Mesothelial cell of epicardium (in vitro differentiated cells): ENCODE measurements around the gene MBD2. TPM values are rescaled to one million over a fixed set of nuclear protein-coding genes. Genes with fewer than 3 reads are reported as not detected.

Experiments used
- DNase-seq, 2 experiments: peaks; one replicate each; pipeline ENCODE4 v3.0.0; 2021; ENCODE audit warnings: low spot score in 2 of 2; ENCODE audit not compliant: unreplicated experiment in 2 of 2
- H3K27ac Mint-ChIP-seq: 2 replicates; pipeline ENCODE4 v1.8.0; 2021; ENCODE audit warnings: mixed read lengths
- H3K27me3 Mint-ChIP-seq: 2 replicates; pipeline ENCODE4 v1.8.0; 2021; ENCODE audit warnings: low read depth, mixed read lengths
- H3K36me3 Mint-ChIP-seq: 2 replicates; pipeline ENCODE4 v1.8.0; 2021; ENCODE audit warnings: mixed read lengths
- H3K4me1 Mint-ChIP-seq: 2 replicates; pipeline ENCODE4 v1.8.0; 2021; ENCODE audit warnings: mixed read lengths
- H3K4me3 Mint-ChIP-seq: 2 replicates; pipeline ENCODE4 v1.8.0; 2021; ENCODE audit warnings: mild to moderate bottlenecking, moderate library complexity, mixed read lengths
- H3K9me3 Mint-ChIP-seq: 2 replicates; pipeline ENCODE4 v1.8.0; 2021; ENCODE audit warnings: mixed read lengths
- CTCF ChIP-seq: fragments of 200-600 bp; sonication (generic); IDR thresholded peaks from one replicate; pipeline ENCODE4 v1.5.0; 2021; ENCODE audit warnings: antibody characterized with exemption; ENCODE audit not compliant: unreplicated experiment
- total RNA-seq: library from RNA; stranded (reverse); gene quantifications from 3 replicates; pipeline ENCODE4 v1.2.1, GENCODE V29; 2021

MBD2 gene
- total RNA-seq, 1 donor from 2014 or later: 66.0 TPM

GRCh38 chr18:54233228-54233625 is 8.8 kb upstream of the MBD2 start:
- no peak for DNase-seq
- no peak overlapping the region for H3K4me3 Mint-ChIP-seq
- peaks cover 5% of the 10 kb centered on the region for H3K4me1 Mint-ChIP-seq
- H3K27ac Mint-ChIP-seq: no peak overlapping the region
- H3K9me3 Mint-ChIP-seq: peaks cover 8% of the 10 kb centered on the region
- H3K27me3 Mint-ChIP-seq: no peaks in the 10 kb centered on the region
- no peak for TF ChIP-seq CTCF
- H3K36me3 Mint-ChIP-seq: no peaks in the 10 kb centered on the region

DNA sequence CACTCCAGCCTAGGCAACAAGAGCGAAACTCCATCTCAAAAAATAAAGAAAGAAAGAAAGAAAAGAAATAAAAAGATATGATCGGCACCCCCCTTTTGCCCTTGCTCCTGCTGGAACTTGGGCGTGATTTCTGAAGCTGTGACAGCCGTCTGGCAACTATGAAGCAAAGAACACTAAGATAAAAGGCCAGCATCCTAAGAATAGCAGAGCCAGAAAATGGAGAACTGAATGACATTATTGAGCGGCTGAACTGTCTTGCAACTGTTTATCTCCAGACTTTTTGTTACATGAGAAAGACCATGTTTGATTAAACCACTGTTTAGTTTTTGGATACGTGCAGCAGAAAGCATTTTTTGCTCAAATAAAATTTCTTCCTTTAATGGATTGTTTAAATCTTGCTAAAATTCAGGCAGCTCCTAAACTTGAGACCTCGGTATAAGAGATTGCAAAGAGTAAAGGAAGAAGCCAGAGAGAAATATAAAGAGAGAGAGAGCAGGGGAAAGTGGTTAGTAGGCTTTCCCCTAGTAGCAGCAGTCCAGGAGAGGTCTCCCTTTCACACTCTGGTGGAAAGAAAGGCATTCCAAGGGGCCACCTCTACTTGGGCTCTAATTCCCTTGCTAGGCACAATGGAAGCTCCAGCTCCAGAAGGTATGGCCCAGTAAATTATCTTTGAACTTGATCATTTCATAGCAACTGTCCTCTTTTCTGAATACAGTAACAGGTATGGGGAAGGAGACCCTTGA is 8.2 kb upstream of the MBD2 start:
- no peak for TF ChIP-seq CTCF
- peaks cover 5% of the 10 kb centered on the region for H3K4me1 Mint-ChIP-seq
- DNase-seq: no peak
- H3K27ac Mint-ChIP-seq: no peak overlapping the region
- H3K4me3 Mint-ChIP-seq: no peak overlapping the region
- no peaks in the 10 kb centered on the region for H3K27me3 Mint-ChIP-seq
- H3K36me3 Mint-ChIP-seq: no peaks in the 10 kb centered on the region
- peaks cover 6% of the 10 kb centered on the region for H3K9me3 Mint-ChIP-seq

- no peak for DNase-seq
- Mint-ChIP-seq H3K9me3 (no peaks in the 10 kb centered on the region), H3K27me3 (no peaks in the 10 kb centered on the region), H3K4me1 (no peaks in the 10 kb centered on the region), H3K36me3 (no peaks in the 10 kb centered on the region), H3K4me3 (no peak overlapping the region), H3K27ac (no peak overlapping the region)
- TF ChIP-seq CTCF: no peak
These were observed 5.1 kb upstream of the MBD2 start for GRCh38 chr18:54229421-54230059.

- peaks cover 3% of the 10 kb centered on the region for H3K4me1 Mint-ChIP-seq
- H3K36me3 Mint-ChIP-seq: no peaks in the 10 kb centered on the region
- H3K27me3 Mint-ChIP-seq: no peaks in the 10 kb centered on the region
- no peak overlapping the region for H3K4me3 Mint-ChIP-seq
- no peak for DNase-seq
- TF ChIP-seq CTCF: no peak
- no peaks in the 10 kb centered on the region for H3K9me3 Mint-ChIP-seq
- no peak overlapping the region for H3K27ac Mint-ChIP-seq
These were observed 3.9 kb upstream of the MBD2 start for GRCh38 chr18:54228364-54228763.

- no peak for TF ChIP-seq CTCF
These were observed 764 bp downstream of the MBD2 start for GRCh38 chr18:54223568-54224241.

More at GRCh38 chr18:54223568-54224241, 764 bp downstream of the MBD2 start:
- Mint-ChIP-seq H3K4me3 (peak overlapping the region; percentile 96), H3K27me3 (no peaks in the 10 kb centered on the region), H3K4me1 (peaks cover 36% of the 10 kb centered on the region), H3K9me3 (no peaks in the 10 kb centered on the region), H3K27ac (peak overlapping the region; percentile 99), H3K36me3 (no peaks in the 10 kb centered on the region)
- DNase-seq: peak; percentile 37 to 67
